HG03064 (cell line): ENCODE measurements around the gene CDK10.
"Not testable (repeated sequence)": the region's sequence is repeated elsewhere in the genome, so short reads cannot be mapped to it uniquely, and the experiment has no call there.

Source experiments
- ATAC-seq: cut with Tn5 transposase; IDR thresholded peaks from one replicate; pipeline ENCODE4 v1.9.1; 2021; ENCODE audit warnings: low read depth; ENCODE audit not compliant: unreplicated experiment

Gene CDK10, protein sequence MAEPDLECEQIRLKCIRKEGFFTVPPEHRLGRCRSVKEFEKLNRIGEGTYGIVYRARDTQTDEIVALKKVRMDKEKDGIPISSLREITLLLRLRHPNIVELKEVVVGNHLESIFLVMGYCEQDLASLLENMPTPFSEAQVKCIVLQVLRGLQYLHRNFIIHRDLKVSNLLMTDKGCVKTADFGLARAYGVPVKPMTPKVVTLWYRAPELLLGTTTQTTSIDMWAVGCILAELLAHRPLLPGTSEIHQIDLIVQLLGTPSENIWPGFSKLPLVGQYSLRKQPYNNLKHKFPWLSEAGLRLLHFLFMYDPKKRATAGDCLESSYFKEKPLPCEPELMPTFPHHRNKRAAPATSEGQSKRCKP

DNA sequence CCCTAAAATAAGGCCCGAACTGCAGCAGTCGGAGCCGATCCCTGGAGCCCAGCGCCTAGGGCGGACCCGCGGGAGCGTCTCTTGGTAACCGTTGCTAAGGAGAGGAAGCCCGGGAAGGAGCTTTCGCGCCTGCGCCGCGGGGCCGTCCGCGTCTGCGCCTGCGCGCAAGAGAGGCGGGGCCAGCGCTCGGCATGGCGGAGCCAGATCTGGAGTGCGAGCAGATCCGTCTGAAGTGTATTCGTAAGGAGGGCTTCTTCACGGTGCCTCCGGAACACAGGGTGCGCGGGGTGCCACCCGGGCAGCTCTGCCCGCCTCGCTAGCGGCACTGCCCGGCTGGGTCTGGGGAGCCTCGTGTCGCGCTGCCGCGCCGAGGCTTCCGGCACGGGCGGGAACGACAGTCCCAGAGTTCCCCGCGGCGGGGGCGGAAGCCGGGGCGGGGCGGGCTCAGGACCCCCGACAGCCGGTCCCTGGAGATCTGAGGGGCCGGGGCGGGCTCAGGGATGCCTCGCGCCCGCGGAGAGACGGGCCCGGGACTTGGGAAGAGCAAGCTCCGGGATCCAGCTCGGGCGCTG lies at the start of gene CDK10:
Gene CDK10 (plus strand): TSS at position 170 of the 572 bp plus-strand sequence. CDS start 22 bp downstream, at position 192.
- peak; percentile 79 for ATAC-seq

- no peak for ATAC-seq
Observed at GRCh38 chr16:89637379-89637778, 49.1 kb upstream of the CDK10 start.

GRCh38 chr16:89638455-89638854 lies 48.0 kb upstream of the CDK10 start:
- ATAC-seq: no peak

GRCh38 chr16:89639385-89639784 lies 47.1 kb upstream of the CDK10 start:
- no peak for ATAC-seq

GRCh38 chr16:89641458-89642119 lies 44.9 kb upstream of the CDK10 start:
- no peak for ATAC-seq

DNA sequence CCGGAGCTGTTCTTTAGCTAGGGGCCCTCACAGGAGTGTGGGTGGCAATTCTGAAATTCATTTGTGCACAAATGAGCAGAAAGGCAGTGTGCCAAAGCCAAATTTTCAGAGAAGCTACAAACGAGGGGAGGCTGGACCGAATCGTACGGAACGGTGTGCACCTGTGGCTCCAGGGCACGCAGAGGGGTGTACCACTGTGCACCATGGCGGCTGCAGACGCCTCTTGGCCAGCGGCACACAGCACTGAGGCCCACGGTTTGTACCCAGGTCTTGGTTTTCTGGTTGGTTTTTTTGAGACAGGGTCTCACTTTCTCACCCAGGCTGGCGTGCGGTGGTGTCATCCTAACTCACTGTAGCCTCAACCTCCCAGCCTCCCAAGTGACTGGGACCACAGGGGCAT lies 43.9 kb upstream of the CDK10 start:
- no peak for ATAC-seq

DNA sequence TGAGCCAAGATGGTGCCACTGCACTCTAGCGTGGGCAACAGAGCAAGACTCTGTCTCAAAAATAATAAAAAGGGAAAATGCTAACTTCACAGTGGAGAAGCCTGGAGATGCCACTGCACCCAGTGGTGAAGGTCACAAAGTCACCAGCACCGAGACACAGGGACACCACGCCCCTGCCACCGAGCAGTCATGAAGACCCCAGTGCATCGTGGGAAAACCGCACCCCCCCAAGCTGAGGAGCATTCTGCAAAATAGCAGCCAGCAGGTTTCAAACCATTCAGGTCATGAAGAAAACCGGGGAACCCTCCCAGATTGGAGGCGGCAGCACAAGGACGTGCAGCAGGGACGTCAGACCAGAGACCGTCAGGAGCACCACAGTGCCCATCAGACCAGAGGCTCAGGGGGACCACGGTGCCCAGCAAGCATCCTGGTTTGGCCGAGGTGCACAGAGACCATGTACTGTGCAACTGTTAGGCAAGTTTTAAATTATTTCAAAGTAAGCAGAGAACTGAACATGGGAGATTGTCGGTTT lies 42.7 kb upstream of the CDK10 start:
- no peak for ATAC-seq

- no peak for ATAC-seq
Observed at GRCh38 chr16:89645122-89645521, 41.4 kb upstream of the CDK10 start.

- no peak for ATAC-seq
Observed at GRCh38 chr16:89646270-89646669, 40.2 kb upstream of the CDK10 start.

DNA sequence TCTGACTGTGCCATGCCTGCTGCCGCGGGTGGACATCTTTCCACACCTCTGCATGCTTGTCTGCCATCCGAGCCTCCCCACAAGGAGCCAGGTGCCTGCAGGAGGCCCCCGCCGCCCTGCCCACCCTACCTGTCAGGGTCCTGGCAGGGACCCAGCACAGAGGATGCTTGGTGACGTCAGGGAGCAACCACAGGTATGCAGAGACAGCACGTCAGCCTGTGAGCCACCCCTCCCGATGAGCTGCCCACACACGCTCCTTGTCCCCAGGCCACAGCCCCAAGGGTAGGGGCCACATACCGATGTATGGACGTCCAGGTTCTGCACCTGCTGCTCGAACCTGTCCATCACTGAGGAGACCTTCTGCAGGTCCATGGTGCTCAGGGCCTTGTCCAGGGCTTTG lies 39.6 kb upstream of the CDK10 start:
- ATAC-seq: no peak

- no peak for ATAC-seq
Observed at GRCh38 chr16:89651584-89651983, 34.9 kb upstream of the CDK10 start.

DNA sequence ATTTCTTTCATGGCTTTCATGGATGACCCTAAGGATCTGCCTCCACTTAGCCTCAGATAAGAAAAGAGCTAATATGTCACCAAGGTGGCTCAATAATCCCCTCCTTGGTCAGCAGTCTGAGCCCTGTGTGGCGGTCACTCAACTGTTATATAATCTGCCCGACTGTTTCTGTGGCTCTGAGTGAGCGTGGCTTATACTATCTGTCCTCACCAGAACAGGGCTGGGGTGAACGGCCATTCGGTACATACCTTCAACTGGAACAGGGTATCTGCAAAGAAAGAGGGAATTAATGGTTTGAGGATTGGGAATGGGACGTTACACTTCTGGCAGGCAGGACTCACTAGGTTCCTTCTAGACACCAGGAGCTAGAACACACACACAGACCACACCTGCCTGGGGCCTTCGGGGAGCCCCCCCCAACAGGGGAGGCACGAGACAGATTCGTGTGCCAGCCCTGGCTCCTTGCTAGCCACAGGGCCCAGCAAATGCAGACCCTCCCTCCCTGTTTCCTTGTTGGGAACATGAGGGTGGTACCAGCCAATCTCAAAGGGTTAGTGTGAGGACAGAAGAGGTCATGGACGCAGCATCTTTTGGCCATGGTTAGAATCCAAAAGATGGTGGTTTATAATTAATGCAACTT lies 32.7 kb upstream of the CDK10 start:
- ATAC-seq: no peak

DNA sequence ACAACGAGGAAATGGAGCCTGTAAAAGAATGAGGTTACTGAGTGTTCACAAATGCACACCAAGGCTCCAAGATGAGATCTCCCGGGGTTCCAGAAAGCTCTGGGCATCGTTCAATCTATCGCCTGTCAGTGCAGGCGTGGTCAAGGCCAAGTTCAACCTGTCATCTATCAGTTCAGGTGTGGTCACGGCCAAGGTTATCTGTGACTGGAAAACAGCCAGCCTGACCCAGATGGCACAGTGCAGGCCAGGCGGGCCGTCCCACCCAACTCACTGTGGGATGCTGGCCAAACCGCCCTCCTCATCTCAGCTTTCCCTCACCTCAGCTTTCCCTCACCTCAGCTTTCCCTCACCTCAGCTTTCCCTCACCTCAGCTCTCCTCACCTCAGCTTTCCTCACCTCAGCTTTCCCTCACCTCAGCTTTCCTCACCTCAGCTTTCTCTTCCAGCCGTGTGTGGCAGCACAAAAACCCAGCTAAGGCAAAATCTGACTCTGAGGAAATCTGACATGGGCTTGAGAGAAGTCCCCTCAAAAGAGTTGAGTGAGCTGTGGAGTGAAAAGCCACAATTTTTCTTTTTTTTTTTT lies 31.3 kb upstream of the CDK10 start:
- no peak for ATAC-seq

GRCh38 chr16:89656435-89657121 lies 29.9 kb upstream of the CDK10 start:
- no peak for ATAC-seq

- ATAC-seq: peak; percentile 84
Observed at GRCh38 chr16:89657442-89658220, 28.9 kb upstream of the CDK10 start, which contains the start of the genes CHMP1A and SPATA33. TSS of gene CHMP1A (minus strand) at chr16:89657708. CDS start at chr16:89657588, 120 bp downstream. TSS of gene SPATA33 (plus strand) at chr16:89657836. CDS start at chr16:89657912, 76 bp downstream.

GRCh38 chr16:89658221-89658879 lies 28.1 kb upstream of the CDK10 start:
- ATAC-seq: no peak

GRCh38 chr16:89660146-89660545 lies 26.3 kb upstream of the CDK10 start:
- ATAC-seq: no peak

DNA sequence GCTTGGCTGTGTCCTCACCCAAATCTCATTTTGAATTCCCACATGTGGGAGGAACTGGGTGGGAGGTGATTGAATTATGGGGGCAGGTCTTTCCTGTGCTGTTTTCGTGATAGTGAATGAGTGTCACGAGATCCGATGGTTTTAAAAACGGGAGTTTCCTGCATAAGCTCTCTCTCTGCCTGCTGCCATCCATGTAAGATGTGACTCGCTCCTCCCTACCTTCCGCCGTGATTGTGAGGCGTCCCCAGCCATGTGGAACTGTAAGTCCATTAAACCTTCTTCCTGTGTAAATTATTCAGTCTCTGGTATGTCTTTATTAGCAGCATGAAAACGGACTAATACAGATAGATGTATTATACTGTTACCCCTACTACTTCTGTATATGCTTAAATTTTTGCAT lies 25.3 kb upstream of the CDK10 start:
- no peak for ATAC-seq

DNA sequence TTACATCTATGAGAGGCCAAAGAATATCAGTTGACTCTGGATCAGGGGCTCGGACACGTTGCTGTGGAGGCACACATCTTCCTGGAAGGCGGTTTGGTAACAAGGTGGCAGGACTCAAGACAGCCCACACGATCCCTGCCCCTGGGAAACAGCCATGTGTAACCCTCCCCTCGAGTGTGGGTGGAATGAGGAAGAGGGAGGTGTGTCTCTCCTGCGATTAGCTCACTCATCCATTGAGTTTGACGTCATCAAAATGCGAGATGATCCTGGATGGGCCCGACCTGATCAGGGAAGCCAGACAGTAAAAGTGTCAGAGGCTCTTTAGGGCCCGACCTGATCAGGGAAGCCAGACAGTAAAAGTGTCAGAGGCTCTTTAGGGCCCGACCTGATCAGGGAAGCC lies 22.3 kb upstream of the CDK10 start:
- not testable (repeated sequence) for ATAC-seq
